K562 (cell line): ENCODE results near the gene COX6B1. TPM values are rescaled to one million over a fixed set of nuclear protein-coding genes. Genes with fewer than 3 reads are reported as not detected.

Source experiments
- ARID3B ChIP-seq: fragments of 250-450 bp; sonication (Bioruptor Pico); IDR thresholded peaks from 2 replicates; pipeline ENCODE4 v1.4.0; 2020; ENCODE audit warnings: borderline replicate concordance
- NFIX ChIP-seq: fragments of 250-450 bp; sonication (Bioruptor Pico); IDR thresholded peaks from 2 replicates; pipeline ENCODE4 v1.4.0; 2020; ENCODE audit warnings: low read depth, mild to moderate bottlenecking, moderate library complexity
- NR3C1 ChIP-seq: sonication (generic); formaldehyde crosslinking; IDR thresholded peaks from 2 replicates; pipeline ENCODE4 v1.8.1; 2022; ENCODE audit warnings: missing genetic modification reagents
- PTBP1 ChIP-seq: fragments of 200-400 bp; formaldehyde crosslinking; IDR thresholded peaks from 2 replicates; pipeline ENCODE4 v1.6.1; 2017; ENCODE audit warnings: low read depth, low read length
- SMAD4 ChIP-seq: fragments of 250-450 bp; sonication (Bioruptor Pico); conservative IDR thresholded peaks from 2 replicates; pipeline ENCODE4 v1.8.0; 2021; ENCODE audit warnings: inconsistent platforms, mild to moderate bottlenecking, moderate library complexity
- STAT6 ChIP-seq: sonication (generic); formaldehyde crosslinking; IDR thresholded peaks from 2 replicates; pipeline ENCODE4 v1.8.1; 2023; ENCODE audit warnings: mild to moderate bottlenecking, missing genetic modification reagents
- TGIF2 ChIP-seq: sonication (generic); formaldehyde crosslinking; IDR thresholded peaks from 2 replicates; pipeline ENCODE4 v1.8.1; 2022; ENCODE audit warnings: mild to moderate bottlenecking, missing genetic modification reagents, moderate library complexity
- ZBTB43 ChIP-seq: sonication (generic); formaldehyde crosslinking; IDR thresholded peaks from 2 replicates; pipeline ENCODE4 v1.8.0; 2023; ENCODE audit warnings: mild to moderate bottlenecking, missing genetic modification reagents
- ZNF695 ChIP-seq: fragments of 450-650 bp; formaldehyde crosslinking; IDR thresholded peaks from 2 replicates; pipeline ENCODE4 v1.4.0; 2020; ENCODE audit warnings: mild to moderate bottlenecking, moderate library complexity
- ZNF764 ChIP-seq: fragments of 250-450 bp; sonication (Bioruptor Pico); IDR thresholded peaks from 2 replicates; pipeline ENCODE4 v1.4.0; 2020; ENCODE audit warnings: low read depth, mild to moderate bottlenecking, moderate library complexity
- polyA plus RNA-seq, 8 experiments: library from polyadenylated mRNA; depleted of rRNA in 4 of 8; stranded (reverse) in 5 of 8; unstranded in 3 of 8; fragments of >200 nt; fragmentation: Nextera tagmentation in 2 of 8; fragmentation: Illumina TruSeq in 1 of 8; extraction: Ambion mirVana in 2 of 8; extraction: Trizol in 1 of 8; gene quantifications; 2 replicates each; pipeline versions ENCODE4 v1.2.1 to v1.2.3, GENCODE V29; 2011 to 2014; ENCODE audit warnings: inconsistent platforms in 1 of 8, missing spikeins in 1 of 8
- total RNA-seq, 7 experiments: library from RNA; depleted of rRNA in 6 of 7; stranded (reverse); fragments of >200 nt in 6 of 7; fragmentation: Illumina TruSeq in 2 of 7; extraction: Trizol in 2 of 7; gene quantifications; 2 replicates each; pipeline versions ENCODE4 v1.2.1 to v1.2.3, GENCODE V29; 2011 to 2021; ENCODE audit warnings: low replicate concordance in 1 of 7
- TF ChIP-seq, protein P1 (sequence below): fragments of 450-650 bp; formaldehyde crosslinking; IDR thresholded peaks from 2 replicates; pipeline ENCODE4 v1.4.0; 2020; ENCODE audit warnings: mild to moderate bottlenecking, moderate library complexity
- TF ChIP-seq, protein P2 (sequence below): fragments of 450-650 bp; formaldehyde crosslinking; IDR thresholded peaks from 2 replicates; pipeline ENCODE4 v1.4.0; 2020; ENCODE audit warnings: mild to moderate bottlenecking
- TF ChIP-seq, protein P3 (sequence below): fragments of 450-650 bp; formaldehyde crosslinking; IDR thresholded peaks from 2 replicates; pipeline ENCODE4 v1.4.0; 2020; ENCODE audit warnings: mild to moderate bottlenecking, moderate library complexity
- TF ChIP-seq, protein P4 (sequence below): fragments of 250-450 bp; sonication (Bioruptor Pico); IDR thresholded peaks from 2 replicates; pipeline ENCODE4 v1.4.0; 2020; ENCODE audit warnings: mild to moderate bottlenecking

Gene COX6B1
- total and polyA plus RNA-seq, 9 of the 15 experiments (the other 6 are each of a cell fraction or from before 2014, with no cell fraction given) = 777 to 2,393 (median 1,219) TPM

GRCh38 chr19:35612559-35613321 is 35.4 kb upstream of the COX6B1 start, which contains the start of gene HAUS5 (continued):
- TF ChIP-seq, protein P1, sequence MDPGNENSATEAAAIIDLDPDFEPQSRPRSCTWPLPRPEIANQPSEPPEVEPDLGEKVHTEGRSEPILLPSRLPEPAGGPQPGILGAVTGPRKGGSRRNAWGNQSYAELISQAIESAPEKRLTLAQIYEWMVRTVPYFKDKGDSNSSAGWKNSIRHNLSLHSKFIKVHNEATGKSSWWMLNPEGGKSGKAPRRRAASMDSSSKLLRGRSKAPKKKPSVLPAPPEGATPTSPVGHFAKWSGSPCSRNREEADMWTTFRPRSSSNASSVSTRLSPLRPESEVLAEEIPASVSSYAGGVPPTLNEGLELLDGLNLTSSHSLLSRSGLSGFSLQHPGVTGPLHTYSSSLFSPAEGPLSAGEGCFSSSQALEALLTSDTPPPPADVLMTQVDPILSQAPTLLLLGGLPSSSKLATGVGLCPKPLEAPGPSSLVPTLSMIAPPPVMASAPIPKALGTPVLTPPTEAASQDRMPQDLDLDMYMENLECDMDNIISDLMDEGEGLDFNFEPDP (CRISPR knock-in tag) = 0 out of 2 replicates have a peak, but pooled peaks have one; percentile 72
- no peak for TF ChIP-seq ZBTB43 (CRISPR knock-in tag)
- no peak for TF ChIP-seq NR3C1 (CRISPR knock-in tag)
- 0 out of 2 replicates have a peak, but pooled peaks have one; percentile 50 for TF ChIP-seq STAT6
- TF ChIP-seq, protein P2, sequence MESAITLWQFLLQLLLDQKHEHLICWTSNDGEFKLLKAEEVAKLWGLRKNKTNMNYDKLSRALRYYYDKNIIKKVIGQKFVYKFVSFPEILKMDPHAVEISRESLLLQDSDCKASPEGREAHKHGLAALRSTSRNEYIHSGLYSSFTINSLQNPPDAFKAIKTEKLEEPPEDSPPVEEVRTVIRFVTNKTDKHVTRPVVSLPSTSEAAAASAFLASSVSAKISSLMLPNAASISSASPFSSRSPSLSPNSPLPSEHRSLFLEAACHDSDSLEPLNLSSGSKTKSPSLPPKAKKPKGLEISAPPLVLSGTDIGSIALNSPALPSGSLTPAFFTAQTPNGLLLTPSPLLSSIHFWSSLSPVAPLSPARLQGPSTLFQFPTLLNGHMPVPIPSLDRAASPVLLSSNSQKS = no peak
- TF ChIP-seq, protein P3, sequence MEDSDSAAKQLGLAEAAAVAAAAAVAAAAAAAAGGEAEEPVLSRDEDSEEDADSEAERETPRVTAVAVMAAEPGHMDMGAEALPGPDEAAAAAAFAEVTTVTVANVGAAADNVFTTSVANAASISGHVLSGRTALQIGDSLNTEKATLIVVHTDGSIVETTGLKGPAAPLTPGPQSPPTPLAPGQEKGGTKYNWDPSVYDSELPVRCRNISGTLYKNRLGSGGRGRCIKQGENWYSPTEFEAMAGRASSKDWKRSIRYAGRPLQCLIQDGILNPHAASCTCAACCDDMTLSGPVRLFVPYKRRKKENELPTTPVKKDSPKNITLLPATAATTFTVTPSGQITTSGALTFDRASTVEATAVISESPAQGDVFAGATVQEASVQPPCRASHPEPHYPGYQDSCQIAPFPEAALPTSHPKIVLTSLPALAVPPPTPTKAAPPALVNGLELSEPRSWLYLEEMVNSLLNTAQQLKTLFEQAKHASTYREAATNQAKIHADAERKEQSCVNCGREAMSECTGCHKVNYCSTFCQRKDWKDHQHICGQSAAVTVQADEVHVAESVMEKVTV (CRISPR knock-in tag) = no peak
- peak; percentile 61 for TF ChIP-seq NFIX (CRISPR knock-in tag)
- peak; percentile 81 for TF ChIP-seq SMAD4 (CRISPR knock-in tag)
- TF ChIP-seq ARID3B = peak; percentile 89; the same call in 1 of the 2 replicates
- no peak for TF ChIP-seq TGIF2
- TF ChIP-seq, protein P4, sequence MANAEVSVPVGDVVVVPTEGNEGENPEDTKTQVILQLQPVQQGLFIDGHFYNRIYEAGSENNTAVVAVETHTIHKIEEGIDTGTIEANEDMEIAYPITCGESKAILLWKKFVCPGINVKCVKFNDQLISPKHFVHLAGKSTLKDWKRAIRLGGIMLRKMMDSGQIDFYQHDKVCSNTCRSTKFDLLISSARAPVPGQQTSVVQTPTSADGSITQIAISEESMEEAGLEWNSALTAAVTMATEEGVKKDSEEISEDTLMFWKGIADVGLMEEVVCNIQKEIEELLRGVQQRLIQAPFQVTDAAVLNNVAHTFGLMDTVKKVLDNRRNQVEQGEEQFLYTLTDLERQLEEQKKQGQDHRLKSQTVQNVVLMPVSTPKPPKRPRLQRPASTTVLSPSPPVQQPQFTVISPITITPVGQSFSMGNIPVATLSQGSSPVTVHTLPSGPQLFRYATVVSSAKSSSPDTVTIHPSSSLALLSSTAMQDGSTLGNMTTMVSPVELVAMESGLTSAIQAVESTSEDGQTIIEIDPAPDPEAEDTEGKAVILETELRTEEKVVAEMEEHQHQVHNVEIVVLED (CRISPR knock-in tag) = peak; percentile 74
- TF ChIP-seq ZNF695 (CRISPR knock-in tag) = 0 out of 2 replicates have a peak, but pooled peaks have one; percentile 59
- TF ChIP-seq PTBP1 = no peak
- no peak for TF ChIP-seq ZNF764
